Stimulated activated naive CD4-positive, alpha-beta T cell treated with Interleukin-2 at 50 U/mL for 16 hours (primary cell): ENCODE measurements around the gene PPP5C.
"Not testable (repeated sequence)": the region's sequence is repeated elsewhere in the genome, so short reads cannot be mapped to it uniquely, and the experiment has no call there.

ENCODE experiments used
- DNase-seq: peaks from one replicate; lab custom pipeline; 2025; lab: John Stamatoyannopoulos, UW

PPP5C gene

DNA sequence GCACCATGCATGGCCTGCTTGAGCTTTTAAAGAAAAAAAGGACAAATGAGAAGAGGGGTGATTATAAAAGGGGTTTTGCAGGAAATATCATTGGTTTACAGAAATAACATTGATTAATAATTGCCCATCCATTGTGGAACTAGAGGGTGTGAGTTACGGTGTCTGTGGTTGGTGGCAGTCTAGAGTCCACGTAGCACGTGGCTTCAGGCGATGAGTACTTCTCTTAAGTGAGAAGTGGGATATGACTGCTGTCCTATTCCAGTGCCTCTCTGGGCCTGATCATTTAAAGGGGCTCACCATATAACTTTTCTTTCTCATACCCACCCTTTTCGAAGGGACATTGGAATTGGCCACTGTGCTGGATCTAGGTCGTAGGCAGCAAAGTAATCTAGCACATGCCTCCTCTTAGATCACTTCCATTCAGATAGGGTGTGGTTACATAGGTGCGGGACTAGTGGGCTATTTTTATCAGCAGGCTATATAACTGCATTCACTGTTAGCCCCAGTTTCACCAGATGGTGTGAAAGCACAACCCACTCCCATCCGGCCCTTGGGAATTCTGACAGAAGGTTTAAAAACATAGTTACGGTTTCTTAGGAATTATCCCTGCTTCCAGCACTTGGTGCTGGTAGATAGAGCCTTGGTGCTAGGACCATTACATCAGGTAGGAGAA lies 19.9 kb downstream of the PPP5C start:
- DNase-seq, result no peak

DNA sequence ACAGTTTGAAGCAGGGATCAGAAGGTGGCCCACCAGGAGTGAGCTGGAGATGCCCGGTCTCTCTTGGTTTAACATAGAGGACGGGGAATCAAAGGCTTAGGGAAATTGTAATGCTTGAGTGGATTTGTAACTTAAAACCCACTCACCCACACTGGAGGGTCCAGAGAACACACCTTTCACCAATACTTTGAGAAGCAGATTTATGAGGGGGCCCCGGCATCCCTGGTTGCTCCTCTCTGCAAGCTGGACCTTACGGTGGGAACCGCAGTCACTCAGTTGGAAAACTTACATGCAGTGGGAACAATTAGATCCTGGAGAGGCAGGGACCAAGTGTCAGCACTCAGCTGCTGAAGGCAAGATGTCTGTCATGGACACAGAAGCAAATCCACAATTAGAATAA lies 20.5 kb downstream of the PPP5C start:
- DNase-seq, result no peak

DNA sequence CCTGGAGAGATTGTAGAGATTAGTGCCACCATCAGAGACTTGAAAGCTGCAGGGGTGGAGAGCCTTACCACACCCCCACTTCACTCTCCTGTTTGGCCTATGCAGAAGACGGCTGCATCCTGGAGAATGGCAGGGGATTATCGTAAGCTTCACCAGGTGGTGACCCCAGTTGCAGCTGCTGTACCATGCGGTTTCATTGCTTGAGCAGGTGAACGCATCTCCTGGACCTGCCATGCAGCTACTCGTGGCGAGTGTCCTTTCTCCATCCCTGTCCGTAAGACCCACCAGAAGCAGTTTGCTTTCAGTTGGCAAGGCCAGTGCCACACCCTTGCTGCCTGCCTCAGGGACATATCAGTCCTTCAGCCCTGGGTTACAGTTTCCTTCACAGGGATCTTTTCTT lies 21.2 kb downstream of the PPP5C start:
- DNase-seq, result no peak

DNA sequence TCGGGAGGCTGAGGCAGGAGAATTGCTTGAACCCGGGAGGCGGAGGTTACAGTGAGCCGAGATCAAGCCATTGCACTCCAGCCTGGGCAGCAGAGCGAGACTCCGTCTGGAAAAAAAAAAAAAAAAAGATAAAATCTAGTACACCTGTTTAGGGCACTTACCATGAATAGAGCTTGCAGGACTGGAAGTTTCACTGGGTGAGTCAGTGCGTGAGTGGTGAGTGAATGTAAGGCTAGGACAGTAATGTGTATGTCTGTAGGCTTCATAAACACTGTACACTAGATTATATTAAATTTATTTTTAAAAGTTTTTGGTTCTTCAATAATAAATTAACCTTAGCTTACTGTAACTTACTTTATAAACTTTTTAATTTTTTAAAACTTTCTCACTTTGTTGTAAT lies 22.9 kb downstream of the PPP5C start:
- no peak for DNase-seq

DNA sequence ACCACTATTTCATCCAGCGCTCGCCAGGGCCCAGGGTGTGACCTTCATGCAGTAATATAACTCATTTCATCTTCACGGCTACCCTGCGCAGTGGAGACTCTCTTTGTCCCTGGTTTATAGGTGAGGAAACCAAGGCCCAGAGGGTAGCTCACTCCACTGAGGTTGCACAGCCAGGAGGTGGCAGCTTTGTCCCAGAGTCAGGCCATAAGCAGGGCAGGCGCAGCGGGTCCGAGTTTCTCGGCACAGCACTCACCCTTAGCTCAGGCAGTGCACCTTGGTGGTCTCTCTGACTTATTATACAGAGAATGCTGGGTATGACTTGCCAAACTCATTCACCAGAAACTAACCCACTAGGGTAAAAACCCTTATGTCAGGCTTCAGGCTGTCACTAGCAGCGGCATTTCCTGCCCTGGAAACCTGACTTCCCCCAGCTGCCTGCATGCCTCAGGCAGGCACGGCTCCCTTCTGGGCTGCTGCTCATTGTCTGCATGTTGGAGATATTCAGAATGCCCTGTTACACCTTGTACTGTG lies 24.5 kb downstream of the PPP5C start:
- no peak for DNase-seq

DNA sequence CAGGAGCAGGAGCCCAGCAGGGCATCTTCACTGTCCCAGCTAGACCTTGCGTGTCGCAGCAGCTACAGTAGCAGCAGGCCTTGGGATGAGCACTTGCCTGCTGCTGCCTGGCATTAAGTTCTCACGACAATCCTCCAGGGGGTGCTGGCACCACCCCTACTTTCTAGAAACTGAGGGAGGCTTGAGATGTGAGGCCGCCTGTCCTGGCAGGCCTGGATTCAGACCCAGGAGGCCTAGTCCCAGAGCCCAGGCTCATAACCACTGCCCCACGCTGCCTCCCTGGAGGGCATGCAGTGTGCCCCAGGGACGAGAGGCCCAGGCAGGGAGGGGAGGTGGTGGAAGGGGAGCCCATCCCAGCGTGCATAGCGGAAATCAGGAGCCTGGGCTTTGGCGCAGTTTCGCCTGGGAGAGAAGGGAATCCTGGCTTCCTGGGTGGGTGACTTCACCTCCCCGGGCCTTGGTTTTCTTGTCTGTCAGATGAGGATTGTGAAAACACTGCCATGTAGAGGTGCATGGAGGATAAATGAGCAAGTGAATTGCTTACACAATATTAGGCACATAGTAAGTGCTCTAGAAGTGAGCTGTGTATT lies 26.1 kb downstream of the PPP5C start:
- DNase-seq, result no peak

DNA sequence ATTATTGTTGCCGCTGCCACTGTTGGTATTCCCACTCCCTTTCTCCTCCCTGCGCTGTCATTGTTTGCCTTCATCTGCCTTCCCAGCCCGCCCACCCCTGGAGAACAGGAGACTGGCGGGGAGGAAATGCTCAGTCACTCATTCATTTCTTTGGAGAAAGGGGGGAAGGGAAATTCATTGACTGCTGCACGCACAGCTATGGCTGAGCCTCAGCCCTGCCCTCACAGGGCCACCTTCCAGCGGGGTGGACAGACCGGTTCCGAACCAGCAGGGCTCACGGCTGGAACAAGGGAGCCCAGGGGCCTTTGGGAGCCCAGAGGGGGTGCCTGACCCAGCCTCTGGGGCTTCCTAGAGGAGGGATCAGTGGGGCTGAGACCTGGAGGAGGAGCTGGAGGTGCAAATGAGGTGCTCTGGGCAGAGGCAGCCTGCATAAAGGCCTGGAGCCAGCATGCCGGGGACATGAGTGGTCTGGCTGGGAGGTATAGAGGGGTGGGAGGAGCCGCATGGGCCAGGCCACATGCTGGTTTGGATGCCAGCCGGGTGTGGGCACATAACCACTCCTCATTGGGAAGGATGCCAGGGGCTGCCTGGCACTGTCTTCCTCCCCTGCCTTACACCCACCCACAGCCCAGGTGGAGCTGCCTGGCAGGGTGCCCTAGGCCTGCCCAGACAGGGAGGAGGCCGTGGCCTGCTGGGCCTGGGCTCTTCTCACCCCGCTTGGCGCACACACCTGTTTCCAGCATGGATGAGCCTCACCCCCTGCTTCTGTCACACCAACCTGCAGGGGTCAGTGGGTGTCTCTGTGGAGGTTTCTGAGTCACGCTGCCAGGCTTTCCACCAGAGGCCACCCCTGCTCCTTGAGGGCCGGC lies 26.8 kb downstream of the PPP5C start:
- no peak for DNase-seq

DNA sequence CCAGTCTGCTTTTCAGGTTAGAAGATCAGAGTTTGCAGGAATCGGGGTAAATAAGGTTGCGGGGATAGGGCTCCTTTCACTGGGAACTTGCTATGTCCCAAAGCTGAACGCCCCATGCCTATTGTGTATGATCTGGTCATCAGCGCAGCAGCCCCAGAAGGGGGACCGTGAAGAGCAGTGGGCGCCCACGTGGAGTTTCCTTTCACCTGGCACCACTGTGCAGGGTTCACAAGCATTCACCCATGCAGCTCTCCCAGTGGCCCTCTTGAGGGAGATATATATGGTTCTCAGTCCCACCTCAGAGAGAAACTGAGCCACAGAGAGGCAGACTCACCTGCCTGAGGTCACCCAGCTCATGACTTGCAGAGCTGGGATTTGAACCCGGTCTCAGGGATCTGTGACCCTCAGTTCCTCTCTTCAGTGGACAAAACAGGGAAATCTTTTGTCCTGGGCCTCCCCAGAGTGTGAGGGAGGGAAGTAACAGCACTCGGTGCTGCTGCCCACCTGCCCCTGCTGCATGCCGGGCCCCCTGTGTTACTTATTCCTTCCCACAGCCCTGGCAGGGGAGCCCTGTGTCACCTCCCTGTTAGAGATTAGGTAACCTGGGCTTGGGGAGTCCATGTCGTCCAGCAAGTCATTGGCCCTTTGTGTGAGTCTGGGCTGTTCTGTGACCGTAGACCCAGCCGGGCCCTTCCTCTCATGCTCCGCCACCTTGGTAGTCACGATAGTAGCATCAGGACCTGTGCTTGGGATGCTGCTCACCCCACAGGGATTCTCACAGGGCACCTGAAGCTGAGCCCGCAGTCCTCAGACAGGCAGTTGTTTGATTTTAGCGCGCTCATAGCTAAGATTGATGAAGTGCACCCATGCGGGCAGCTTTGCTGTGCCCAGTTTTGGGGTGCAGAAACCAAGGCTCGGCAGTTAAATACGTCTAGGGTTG lies 27.9 kb downstream of the PPP5C start:
- no peak for DNase-seq

DNA sequence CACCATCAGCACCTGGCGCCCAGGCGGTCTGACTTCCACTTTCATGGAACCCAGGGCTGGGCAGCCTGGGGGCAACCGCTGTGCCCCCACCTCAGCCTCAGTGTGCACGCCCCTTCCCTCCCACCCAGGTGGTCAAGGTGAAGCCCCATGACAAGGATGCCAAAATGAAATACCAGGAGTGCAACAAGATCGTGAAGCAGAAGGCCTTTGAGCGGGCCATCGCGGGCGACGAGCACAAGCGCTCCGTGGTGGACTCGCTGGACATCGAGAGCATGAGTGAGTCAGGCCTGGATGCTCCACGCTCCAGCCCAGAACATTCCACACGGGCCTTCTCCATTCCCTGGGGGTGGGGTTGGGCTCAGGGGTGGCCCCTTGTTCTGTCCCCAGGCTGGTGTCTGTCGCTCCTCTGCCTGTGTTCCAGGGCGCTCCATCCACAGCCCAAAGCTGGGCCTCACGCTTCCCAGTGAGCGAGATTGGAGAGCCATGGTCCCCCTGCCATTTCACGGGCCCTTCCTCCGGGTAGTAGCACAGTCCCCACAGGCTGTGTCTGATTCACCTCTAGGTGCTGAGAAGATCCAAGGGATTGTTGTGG lies 28.7 kb downstream of the PPP5C start:
- not testable (repeated sequence) for DNase-seq

DNA sequence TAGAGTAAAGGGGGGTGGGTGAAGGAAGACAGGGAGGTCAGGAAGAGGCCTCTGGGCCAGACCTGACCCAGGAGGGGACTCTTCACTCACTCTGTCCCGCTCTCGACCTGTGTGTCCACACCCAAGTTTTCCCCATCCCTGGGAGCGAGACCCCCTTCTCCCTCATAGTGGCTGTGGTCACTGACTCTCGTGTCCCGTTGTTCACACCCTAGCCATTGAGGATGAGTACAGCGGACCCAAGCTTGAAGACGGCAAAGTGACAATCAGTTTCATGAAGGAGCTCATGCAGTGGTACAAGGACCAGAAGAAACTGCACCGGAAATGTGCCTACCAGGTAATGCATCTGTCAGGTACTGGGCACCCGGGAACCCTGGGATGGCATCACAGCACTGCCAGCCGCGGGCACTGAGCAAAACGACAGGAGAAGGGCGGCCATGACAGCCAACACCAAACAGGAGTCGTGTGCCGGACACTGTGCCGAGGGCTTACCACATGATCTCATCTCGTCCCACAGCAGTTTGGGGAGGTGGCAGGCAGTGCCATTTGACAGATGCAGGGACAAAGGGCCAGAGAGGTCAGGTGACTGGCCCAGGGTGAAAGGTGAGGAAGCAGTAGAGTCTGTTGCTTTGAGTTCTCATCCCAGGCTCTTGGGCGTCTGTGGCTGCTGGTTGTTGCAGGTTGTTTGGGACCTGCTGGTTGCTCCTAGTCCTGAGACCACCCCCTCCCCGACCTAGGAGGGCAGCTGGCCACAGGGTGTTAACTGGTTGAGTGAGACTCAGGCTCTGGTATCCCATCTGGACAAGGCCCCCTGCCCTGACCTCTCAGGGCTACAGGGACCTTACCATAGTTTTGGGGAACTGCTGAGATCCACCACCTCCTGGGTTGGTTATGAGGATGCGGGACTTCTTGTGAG lies 29.6 kb downstream of the PPP5C start:
- DNase-seq, result no peak

DNA sequence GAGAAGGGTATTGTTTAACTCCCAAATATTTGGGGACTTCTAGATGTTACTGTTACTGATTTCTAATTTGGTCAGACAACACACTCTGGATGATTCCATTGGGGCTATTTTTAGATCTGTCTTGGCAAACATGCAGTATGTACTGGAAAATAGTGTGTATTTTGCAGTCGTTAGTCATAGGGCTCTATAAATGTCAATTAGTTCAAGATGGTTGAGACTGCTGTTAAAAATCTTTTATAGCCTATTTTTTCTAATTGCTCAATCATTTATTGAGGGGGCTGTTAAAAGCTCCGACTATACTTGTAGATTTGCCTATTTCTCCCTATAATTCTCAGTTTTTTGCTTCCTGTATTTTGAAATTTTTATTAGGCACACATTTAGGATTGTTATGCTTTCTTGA lies 31.4 kb downstream of the PPP5C start:
- DNase-seq, result no peak

DNA sequence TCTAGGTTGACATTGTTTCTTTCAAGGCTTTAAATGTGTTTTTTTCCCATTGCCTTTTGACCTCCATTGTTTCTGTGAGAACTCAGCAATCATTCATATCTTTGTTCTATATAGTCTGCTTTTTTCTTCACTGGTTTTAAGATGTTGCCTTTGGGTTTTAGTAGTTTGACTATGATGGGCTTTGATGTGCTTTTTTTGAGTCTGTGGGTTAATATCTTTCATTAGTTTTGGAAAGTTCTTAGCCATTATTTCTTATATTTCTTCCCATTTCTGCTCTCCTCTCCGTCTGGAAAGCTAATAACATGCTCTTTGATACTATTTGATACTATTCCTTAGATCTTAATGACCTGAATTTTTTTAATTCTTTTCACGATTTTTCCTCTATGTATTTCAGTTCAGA lies 33.8 kb downstream of the PPP5C start:
- no peak for DNase-seq

DNA sequence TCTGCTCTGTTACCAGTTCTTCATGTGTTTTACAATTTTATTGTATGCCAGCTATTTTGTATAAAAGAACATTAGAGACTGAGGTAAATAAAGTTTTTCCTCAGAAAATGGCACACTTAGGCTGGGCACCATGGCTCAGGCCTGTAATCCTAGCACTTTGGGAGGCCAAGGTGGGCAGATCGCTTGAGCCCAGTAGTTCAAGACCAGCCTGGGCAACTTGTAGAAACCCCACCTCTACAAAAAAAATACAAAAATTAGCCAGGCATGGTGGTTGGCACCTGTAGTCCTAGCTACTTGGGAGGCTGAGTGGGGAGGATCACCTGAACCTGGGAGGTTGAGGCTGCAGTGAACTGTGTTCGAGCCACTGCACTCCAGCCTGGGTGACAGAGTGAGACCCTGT lies 34.5 kb downstream of the PPP5C start:
- DNase-seq, result no peak

DNA sequence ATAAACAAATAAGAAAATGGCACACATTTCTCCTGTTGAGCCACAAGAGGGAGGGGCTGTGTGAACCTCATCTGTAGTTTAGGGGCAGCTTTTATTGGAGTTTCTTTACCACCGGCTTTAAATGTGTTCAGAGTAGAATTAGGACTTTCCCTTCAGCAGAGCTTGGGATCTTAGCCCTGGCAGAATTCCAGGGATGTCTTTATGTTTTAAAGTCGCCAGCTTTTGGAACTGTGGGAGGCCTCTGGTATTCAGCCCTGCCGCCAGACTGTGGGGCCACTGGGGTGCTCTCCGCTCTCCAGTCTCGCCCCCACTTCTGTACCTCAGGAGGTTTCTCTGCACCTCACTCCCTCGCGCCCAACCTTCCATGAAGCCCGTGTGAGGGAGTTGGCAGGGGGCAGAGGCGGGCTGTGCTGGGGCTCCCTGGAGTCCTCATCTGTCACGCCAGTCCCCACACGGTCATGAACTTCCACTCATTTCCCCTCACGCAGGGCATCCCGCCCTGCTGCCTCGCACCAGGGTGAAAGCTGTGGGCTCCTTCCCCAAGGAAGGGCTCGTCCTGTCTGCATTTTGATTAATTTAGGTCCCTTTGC lies 35.0 kb downstream of the PPP5C start:
- DNase-seq, result no peak

DNA sequence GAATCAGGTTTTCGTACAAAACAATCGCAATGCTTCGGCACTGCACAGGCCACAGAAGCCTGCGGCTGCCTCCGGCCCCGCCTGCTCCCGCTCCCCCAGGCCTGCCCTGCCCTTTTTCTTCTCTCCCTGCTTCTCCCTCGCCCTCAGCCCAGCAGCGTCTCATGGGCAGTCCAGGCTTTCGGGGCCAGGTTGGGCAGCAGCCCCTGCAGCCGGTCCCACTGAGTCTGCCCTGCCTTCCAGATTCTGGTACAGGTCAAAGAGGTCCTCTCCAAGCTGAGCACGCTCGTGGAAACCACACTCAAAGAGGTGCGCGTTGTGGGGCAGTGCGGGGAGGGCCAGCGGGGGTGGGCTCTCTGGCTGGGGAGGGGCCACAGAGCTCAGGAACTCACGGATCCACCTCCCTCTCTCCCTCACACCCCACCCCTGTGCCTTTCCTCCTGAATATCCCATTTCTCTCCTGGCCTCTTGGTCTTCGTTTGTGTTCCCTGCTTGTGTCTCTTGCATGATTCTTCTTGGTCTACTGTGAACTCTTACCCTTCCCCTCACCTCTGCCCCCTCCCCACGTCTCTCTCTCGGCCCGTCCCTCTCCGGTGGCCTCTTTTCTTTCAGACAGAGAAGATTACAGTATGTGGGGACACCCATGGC lies 36.4 kb downstream of the PPP5C start:
- no peak for DNase-seq

DNA sequence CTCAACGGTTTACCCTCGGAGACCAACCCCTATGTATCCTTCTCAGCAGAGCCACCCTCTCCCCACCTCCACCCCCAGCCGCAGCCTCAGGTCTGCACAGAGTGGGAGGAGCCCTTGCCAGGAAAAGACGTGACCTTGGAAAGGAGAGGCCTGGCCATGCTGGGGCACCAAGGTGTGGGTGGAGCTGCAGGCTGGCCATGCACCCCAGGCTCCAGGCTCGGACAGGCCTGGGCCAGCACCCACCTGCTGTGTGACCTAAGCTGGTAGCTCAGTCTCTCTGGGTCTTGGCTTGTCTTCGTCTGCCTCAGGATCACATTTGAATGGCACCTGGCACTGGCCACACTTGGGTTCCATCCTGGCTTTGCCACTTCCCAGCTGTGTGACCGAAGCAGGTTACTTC lies 37.0 kb downstream of the PPP5C start:
- DNase-seq, result no peak

DNA sequence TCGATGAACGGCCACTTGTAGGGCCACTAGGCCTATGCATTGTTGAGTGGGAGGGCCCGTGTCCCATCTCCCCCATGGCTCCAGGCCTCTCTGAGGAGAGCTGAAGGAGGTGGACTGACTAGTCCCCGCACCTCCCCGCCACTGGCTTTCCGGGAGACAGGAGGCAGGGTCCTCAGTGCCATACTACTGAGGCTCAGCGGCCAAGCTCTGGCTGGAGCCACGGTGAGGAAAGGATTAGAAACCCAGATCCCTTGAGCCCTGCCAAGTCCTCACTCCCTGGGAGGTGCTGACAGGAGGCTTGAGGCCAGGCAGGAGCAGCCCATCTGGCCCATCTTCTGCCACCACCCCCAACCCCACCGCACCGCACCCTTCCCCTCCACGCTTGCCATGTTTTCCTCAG lies 37.5 kb downstream of the PPP5C start:
- no peak for DNase-seq

DNA sequence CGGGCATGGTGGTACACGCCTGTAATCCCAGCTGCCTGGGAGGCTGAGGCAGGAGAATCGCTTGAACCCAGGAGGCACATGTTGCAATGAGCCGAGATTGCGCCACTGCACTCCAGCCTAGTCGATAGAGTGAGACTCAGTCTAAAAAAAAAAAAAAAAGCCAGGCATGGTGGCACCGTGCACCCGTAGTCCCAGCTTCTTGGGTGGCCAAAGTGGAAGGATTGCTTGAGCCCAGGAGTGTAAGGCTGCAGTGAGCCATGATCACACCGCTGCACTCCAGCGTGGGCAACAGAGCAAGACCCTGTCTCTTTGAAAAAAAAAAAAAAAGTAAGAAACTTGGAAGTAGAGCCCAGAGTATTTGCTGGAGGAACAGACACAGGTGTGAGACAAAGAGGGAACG lies 38.7 kb downstream of the PPP5C start:
- DNase-seq, result no peak

DNA sequence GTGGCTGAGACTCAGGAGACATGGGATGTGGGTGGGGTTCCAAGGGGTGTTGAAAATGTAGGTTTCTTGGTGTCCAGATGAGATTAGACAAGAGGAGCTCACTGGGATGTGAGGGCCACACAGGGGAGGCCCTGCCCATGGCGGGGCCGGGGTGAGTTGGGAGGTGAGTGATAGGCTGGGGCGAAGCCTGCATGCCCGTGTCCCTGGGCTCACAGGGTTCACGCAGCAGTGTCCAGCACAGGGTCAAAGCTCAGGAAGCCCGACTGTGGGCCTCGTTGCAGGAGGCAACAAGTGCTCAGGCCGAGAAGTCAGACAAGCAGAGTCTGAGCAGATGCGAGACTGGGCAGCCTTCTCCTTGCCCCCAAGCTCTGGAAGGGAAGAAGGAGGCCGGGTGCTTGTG lies 39.3 kb downstream of the PPP5C start:
- no peak for DNase-seq
